GM12873 (cell line): ENCODE measurements around the gene PDZRN4.

ENCODE experiments used
- TF ChIP-seq, protein P1 (sequence below): IDR thresholded peaks from 2 replicates; pipeline ENCODE4 v1.5.1; 2012; ENCODE audit warnings: low read depth, mild to moderate bottlenecking, moderate library complexity, low read length, control low read depth; ENCODE audit not compliant: insufficient read depth; ENCODE audit errors: missing control alignments

The PDZRN4 gene

GRCh38 chr12:41188058-41188840 lies at the start of gene PDZRN4:
Gene PDZRN4 (plus strand): TSS chr12:41188320.
- TF ChIP-seq, protein P1, sequence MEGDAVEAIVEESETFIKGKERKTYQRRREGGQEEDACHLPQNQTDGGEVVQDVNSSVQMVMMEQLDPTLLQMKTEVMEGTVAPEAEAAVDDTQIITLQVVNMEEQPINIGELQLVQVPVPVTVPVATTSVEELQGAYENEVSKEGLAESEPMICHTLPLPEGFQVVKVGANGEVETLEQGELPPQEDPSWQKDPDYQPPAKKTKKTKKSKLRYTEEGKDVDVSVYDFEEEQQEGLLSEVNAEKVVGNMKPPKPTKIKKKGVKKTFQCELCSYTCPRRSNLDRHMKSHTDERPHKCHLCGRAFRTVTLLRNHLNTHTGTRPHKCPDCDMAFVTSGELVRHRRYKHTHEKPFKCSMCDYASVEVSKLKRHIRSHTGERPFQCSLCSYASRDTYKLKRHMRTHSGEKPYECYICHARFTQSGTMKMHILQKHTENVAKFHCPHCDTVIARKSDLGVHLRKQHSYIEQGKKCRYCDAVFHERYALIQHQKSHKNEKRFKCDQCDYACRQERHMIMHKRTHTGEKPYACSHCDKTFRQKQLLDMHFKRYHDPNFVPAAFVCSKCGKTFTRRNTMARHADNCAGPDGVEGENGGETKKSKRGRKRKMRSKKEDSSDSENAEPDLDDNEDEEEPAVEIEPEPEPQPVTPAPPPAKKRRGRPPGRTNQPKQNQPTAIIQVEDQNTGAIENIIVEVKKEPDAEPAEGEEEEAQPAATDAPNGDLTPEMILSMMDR = no peak

GRCh38 chr12:41140117-41140516 lies 48.0 kb upstream of the PDZRN4 start:
- TF ChIP-seq, protein P1 = no peak

DNA sequence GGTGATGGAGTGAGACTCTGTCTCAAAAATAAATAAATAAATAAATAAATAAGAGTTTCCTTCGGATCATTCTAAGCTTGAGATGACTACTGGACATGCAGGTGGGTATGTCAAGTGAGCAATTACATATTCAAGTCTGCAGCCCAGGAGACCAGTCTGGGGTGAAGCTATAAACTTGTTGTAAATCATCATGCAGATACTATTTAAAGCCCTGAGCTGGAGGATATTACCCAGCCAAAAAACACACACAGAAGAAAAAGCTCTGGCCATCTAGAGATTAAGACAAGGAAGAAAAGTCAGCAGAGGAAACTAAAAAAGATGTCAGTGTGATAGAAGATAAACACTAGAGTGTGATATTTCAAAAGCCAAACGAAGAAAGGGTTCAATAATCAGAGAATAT lies 47.0 kb upstream of the PDZRN4 start:
- TF ChIP-seq, protein P1 = no peak

- TF ChIP-seq, protein P1 = no peak
Observed at GRCh38 chr12:41142376-41142775, 45.7 kb upstream of the PDZRN4 start.

GRCh38 chr12:41151793-41152192 lies 36.3 kb upstream of the PDZRN4 start:
- TF ChIP-seq, protein P1 = no peak

DNA sequence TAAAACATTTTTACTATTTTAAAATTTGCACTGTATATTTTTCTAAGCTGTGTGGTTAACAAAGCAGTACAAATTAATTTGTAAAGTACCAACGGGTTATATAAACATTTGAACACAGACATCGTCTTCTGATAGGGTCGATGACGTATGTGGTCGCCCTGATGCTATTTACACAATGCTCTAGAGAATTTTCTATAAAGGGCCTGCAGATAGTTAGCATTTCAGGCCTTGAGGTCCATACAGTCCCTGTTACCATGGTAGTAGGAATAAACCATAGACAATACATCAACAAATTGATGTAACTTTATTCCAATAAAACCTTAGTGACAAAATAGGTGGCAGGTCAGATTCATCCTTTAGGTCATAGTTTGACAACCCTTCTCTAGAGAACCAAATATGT lies 25.7 kb upstream of the PDZRN4 start:
- TF ChIP-seq, protein P1 = no peak

DNA sequence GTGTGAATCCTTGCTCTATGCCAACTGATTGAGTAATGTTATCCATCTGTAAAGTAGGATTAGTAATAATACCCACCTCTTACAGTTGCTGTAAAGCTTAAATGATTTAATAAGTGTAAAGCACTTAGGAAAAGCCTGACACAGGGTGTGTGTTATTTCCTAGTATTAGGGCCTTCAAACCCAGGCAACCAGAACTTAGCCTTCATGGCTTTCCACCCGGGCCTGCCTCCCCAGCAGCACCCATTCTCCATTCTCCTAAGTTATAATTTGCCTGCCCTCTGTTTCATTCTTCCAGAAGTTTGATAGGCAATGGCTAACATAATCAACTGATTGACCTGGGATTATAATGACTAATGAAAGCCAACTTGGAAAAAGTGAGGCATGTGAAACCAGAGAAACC lies 20.4 kb upstream of the PDZRN4 start:
- TF ChIP-seq, protein P1 = no peak
